ENCODE data around the gene TRRAP.

- no peak for TF ChIP-seq CTCF (IDR thresholded peaks at IDR 0.05)
- TF ChIP-seq ZNF302 (CRISPR knock-in tag; IDR thresholded peaks at IDR 0.05), result no peak
Measured at GRCh38 chr7:98963305-98963704, 85.0 kb downstream of the TRRAP start.
